Transverse colon (tissue), 3 donors: ENCODE measurements around the gene SPATA25.

Source experiments
- EP300 ChIP-seq: sonication (generic); formaldehyde crosslinking; IDR thresholded peaks from one replicate; pipeline ENCODE4 v1.6.1; 2017; ENCODE audit warnings: antibody characterized with exemption, low read depth
- TF ChIP-seq, protein P1 (sequence below), 5 experiments: fragments of 200-600 bp in 3 of 5; fragments of 450-650 bp in 2 of 5; sonication (generic) in 3 of 5; IDR thresholded peaks; 1 replicate in 2 of 5; 2 replicates in 3 of 5; pipeline ENCODE4 v1.5.1; 2016 to 2017; ENCODE audit warnings: antibody characterized with exemption in 5 of 5, inconsistent platforms in 3 of 5, mild to moderate bottlenecking in 2 of 5, moderate library complexity in 1 of 5

DNA sequence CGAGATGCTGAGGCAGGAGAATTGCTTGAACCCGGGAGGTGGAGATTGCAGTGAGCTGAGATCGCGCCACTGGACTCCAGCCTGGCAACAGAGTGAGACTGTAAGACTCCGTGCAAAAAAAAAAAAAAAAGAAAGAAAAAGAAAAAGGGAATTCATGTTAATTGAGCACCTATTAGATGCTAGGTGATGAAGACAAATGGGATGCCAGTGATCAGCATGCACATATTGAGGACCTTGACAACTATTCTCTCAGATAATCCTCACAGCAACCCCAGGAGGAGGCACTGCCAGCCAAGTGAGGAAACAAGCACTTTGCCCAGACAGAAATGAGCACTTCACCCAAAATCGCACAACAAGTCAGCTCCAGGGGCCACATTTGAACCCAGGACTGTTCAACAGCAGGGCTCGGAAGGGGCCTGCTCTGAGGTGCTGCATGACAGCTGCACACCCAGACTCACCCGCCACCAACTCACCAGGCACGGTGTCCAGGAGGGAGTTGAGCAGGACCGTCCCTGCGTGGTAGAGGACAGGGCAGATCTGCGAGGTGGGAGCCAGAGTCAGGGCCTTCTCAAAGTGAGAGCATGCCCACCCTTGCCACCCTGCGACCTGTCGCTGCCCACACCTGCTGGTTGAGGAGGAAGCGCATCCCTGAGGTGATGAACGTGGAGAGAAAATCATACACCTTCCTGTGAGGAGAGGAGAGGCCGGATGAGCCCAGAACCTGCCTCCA lies 20.0 kb upstream of the SPATA25 start:
- no peak for TF ChIP-seq EP300
- TF ChIP-seq, protein P1, sequence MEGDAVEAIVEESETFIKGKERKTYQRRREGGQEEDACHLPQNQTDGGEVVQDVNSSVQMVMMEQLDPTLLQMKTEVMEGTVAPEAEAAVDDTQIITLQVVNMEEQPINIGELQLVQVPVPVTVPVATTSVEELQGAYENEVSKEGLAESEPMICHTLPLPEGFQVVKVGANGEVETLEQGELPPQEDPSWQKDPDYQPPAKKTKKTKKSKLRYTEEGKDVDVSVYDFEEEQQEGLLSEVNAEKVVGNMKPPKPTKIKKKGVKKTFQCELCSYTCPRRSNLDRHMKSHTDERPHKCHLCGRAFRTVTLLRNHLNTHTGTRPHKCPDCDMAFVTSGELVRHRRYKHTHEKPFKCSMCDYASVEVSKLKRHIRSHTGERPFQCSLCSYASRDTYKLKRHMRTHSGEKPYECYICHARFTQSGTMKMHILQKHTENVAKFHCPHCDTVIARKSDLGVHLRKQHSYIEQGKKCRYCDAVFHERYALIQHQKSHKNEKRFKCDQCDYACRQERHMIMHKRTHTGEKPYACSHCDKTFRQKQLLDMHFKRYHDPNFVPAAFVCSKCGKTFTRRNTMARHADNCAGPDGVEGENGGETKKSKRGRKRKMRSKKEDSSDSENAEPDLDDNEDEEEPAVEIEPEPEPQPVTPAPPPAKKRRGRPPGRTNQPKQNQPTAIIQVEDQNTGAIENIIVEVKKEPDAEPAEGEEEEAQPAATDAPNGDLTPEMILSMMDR (IDR thresholded peaks at IDR 0.05) = no peak
